OCI-LY1 (cell line): ENCODE measurements around the gene HS3ST5.

Experiments used
- H2AFZ ChIP-seq: fragments of 200-600 bp; sonication (generic), shearing (Covaris generic); 2 replicates; pipeline ENCODE4 v1.6.0; 2014; ENCODE audit warnings: antibody characterized with exemption, mild to moderate bottlenecking, low read length
- H3F3A ChIP-seq: fragments of 200-600 bp; sonication (generic), shearing (Covaris generic); 2 replicates; pipeline ENCODE4 v1.6.0; 2014; ENCODE audit warnings: mild to moderate bottlenecking, antibody characterized with exemption, low read length, moderate library complexity; ENCODE audit not compliant: insufficient read depth
- H3K27ac ChIP-seq: fragments of 200-600 bp; sonication (generic); 2 replicates; pipeline ENCODE4 v1.5.1; 2014; ENCODE audit warnings: low read length, mixed run types, mild to moderate bottlenecking, low read depth; ENCODE audit not compliant: poor library complexity, severe bottlenecking
- H3K27me3 ChIP-seq: fragments of 200-600 bp; sonication (generic); 2 replicates; pipeline ENCODE4 v1.6.0; 2014; ENCODE audit warnings: antibody characterized with exemption, mild to moderate bottlenecking, low read length, moderate library complexity; ENCODE audit not compliant: insufficient read depth
- H3K36me3 ChIP-seq: fragments of 200-600 bp; sonication (generic); 2 replicates; pipeline ENCODE4 v1.6.1; 2014; ENCODE audit warnings: mild to moderate bottlenecking, antibody characterized with exemption, low read length, moderate library complexity, mixed read lengths; ENCODE audit not compliant: insufficient read depth
- H3K4me1 ChIP-seq: fragments of 200-600 bp; sonication (generic); 2 replicates; pipeline ENCODE4 v1.5.1; 2014; ENCODE audit warnings: mild to moderate bottlenecking, low read length, moderate library complexity; ENCODE audit not compliant: insufficient read depth, severe bottlenecking
- H3K4me2 ChIP-seq: fragments of 200-600 bp; sonication (generic), shearing (Covaris generic); 2 replicates; pipeline ENCODE4 v1.6.1; 2014; ENCODE audit warnings: low read length
- H3K4me3 ChIP-seq: fragments of 200-600 bp; sonication (generic); 2 replicates; pipeline ENCODE4 v1.5.1; 2014; ENCODE audit warnings: low read length, low read depth, mild to moderate bottlenecking, mixed read lengths; ENCODE audit not compliant: poor library complexity, severe bottlenecking
- H3K79me2 ChIP-seq: fragments of 200-600 bp; shearing (Covaris generic); 2 replicates; pipeline ENCODE4 v1.6.1; 2016; ENCODE audit warnings: mixed run types, low read length, mixed read lengths; ENCODE audit not compliant: insufficient read depth
- H3K9ac ChIP-seq: fragments of 200-600 bp; sonication (generic), shearing (Covaris generic); 2 replicates; pipeline ENCODE4 v1.6.1; 2014; ENCODE audit warnings: mild to moderate bottlenecking, low read length, mixed read lengths
- H3K9me2 ChIP-seq: fragments of 200-600 bp; sonication (generic), shearing (Covaris generic); 2 replicates; pipeline ENCODE4 v1.6.1; 2014; ENCODE audit warnings: low read depth, mild to moderate bottlenecking, low read length, mixed read lengths
- H3K9me3 ChIP-seq: fragments of 200-600 bp; shearing (Covaris generic); 2 replicates; pipeline ENCODE4 v1.6.1; 2014; ENCODE audit warnings: low read length, mixed read lengths
- H4K20me1 ChIP-seq: fragments of 200-600 bp; sonication (generic), shearing (Covaris generic); 2 replicates; pipeline ENCODE4 v1.6.0; 2016; ENCODE audit warnings: mild to moderate bottlenecking, low read length; ENCODE audit not compliant: insufficient read depth
- EZH2 ChIP-seq: fragments of 200-600 bp; sonication (generic), shearing (Covaris generic); IDR thresholded peaks from 2 replicates; pipeline ENCODE4 v1.8.0; 2017; ENCODE audit warnings: borderline replicate concordance, mixed run types, mild to moderate bottlenecking, antibody characterized with exemption, low read length, moderate library complexity, mixed read lengths
- TF ChIP-seq, protein P1 (sequence below): fragments of 200-600 bp; sonication (generic), shearing (Covaris generic); IDR thresholded peaks from 2 replicates; pipeline ENCODE4 v1.5.1; 2017; ENCODE audit warnings: mild to moderate bottlenecking, antibody characterized with exemption, low read length, moderate library complexity, mixed read lengths

The HS3ST5 gene

DNA sequence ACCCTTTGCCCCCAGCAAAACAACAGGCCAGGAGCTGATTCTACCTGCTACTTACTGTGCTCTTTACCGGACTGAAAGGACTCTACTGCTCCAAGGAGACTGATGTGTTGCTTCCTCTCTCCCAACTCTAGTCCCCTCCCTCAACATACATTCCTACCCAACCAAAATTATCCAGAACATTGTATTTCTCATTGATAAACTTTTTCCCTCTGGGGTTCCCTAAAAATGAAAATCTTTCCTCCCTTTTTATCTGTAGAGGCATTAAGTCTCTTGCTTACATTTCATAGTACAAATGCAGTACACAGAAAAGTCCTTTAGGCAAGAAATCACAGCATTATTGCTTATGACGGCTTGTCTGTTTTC, 940 bp upstream of the HS3ST5 start:
- Histone ChIP-seq H2AFZ (no peak overlapping the region), H3K27ac (no peak overlapping the region), H3K36me3 (no peaks in the 10 kb centered on the region), H3K4me1 (no peaks in the 10 kb centered on the region), H3F3A (no peaks in the 10 kb centered on the region), H4K20me1 (no peaks in the 10 kb centered on the region), H3K79me2 (no peaks in the 10 kb centered on the region), H3K9me2 (no peaks in the 10 kb centered on the region), H3K27me3 (no peaks in the 10 kb centered on the region), H3K9me3 (no peaks in the 10 kb centered on the region), H3K4me2 (no peak overlapping the region), H3K4me3 (no peak overlapping the region), H3K9ac (no peak overlapping the region)
- TF ChIP-seq, protein P1, sequence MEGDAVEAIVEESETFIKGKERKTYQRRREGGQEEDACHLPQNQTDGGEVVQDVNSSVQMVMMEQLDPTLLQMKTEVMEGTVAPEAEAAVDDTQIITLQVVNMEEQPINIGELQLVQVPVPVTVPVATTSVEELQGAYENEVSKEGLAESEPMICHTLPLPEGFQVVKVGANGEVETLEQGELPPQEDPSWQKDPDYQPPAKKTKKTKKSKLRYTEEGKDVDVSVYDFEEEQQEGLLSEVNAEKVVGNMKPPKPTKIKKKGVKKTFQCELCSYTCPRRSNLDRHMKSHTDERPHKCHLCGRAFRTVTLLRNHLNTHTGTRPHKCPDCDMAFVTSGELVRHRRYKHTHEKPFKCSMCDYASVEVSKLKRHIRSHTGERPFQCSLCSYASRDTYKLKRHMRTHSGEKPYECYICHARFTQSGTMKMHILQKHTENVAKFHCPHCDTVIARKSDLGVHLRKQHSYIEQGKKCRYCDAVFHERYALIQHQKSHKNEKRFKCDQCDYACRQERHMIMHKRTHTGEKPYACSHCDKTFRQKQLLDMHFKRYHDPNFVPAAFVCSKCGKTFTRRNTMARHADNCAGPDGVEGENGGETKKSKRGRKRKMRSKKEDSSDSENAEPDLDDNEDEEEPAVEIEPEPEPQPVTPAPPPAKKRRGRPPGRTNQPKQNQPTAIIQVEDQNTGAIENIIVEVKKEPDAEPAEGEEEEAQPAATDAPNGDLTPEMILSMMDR, result no peak
- no peak for TF ChIP-seq EZH2

DNA sequence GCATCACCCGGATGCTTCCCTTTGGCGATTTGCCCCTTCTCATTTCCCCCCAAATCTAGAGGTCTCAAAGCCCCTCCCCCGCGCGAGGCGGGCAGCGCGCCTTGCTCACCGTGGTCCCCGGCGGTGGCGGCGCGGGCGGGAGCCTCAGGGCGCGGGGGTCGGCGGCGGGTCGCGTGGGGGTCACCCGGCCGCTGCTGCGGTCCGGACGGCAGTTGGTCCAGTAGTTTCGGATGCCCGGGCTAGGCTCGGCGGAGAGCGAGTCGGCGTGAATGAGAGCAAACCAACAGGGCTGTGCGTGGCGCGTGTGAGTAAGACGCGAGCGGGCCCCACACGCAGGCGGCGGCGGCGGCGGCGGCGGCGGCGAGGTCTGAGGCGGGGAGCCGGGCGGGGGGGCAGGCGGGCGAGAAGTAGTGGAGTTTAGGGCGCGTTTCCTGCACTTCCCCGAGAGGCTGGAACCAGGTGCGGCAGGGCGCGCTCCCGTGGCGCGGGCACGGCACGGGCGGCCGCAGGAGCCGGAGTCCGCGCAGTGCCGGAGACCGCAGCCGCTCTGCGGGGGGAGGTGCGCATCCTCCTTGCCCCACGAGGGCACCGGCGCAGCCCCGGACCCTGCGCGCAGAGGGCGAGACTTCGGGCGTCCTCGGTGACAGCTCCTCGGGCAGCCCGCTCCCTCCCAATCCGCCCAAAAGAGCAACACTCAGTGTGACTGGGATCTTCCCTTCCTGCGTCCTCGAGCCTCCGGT, 567 bp downstream of the HS3ST5 start:
- no peak overlapping the region for H2AFZ ChIP-seq
- no peaks in the 10 kb centered on the region for H3K4me1 ChIP-seq
- H3F3A ChIP-seq, result no peaks in the 10 kb centered on the region
- H3K79me2 ChIP-seq, result no peaks in the 10 kb centered on the region
- no peak overlapping the region for H3K9ac ChIP-seq
- H3K9me2 ChIP-seq, result no peaks in the 10 kb centered on the region
- TF ChIP-seq, protein P1, result no peak
- TF ChIP-seq EZH2, result no peak
- no peak overlapping the region for H3K27ac ChIP-seq
- peak overlapping the region; percentile 12; the same call in 1 of the 2 replicates for H3K4me2 ChIP-seq
- no peaks in the 10 kb centered on the region for H3K36me3 ChIP-seq
- no peaks in the 10 kb centered on the region for H4K20me1 ChIP-seq
- H3K27me3 ChIP-seq, result no peaks in the 10 kb centered on the region
- no peaks in the 10 kb centered on the region for H3K9me3 ChIP-seq
- no peak overlapping the region for H3K4me3 ChIP-seq

GRCh38 chr6:114339706-114340105, 3.1 kb downstream of the HS3ST5 start:
- H4K20me1 ChIP-seq, result no peaks in the 10 kb centered on the region
- no peaks in the 10 kb centered on the region for H3F3A ChIP-seq
- H3K9me3 ChIP-seq, result no peaks in the 10 kb centered on the region
- no peak overlapping the region for H3K4me2 ChIP-seq
- H3K4me3 ChIP-seq, result no peak overlapping the region
- no peak overlapping the region for H3K9ac ChIP-seq
- H3K4me1 ChIP-seq, result no peaks in the 10 kb centered on the region
- no peaks in the 10 kb centered on the region for H3K9me2 ChIP-seq
- no peak overlapping the region for H3K27ac ChIP-seq
- no peak for TF ChIP-seq EZH2
- TF ChIP-seq, protein P1, result no peak
- no peak overlapping the region for H2AFZ ChIP-seq
- no peaks in the 10 kb centered on the region for H3K79me2 ChIP-seq
- H3K27me3 ChIP-seq, result no peaks in the 10 kb centered on the region
- H3K36me3 ChIP-seq, result no peaks in the 10 kb centered on the region
